Left cardiac atrium (tissue), 4 donors: ENCODE results near the gene SPDEF. TPM values are rescaled to one million over a fixed set of nuclear protein-coding genes. Genes with fewer than 3 reads are reported as not detected.

Source experiments
- ATAC-seq, 2 donors: fragments of 200-7000 bp; cut with Tn5 transposase; one replicate each; pipeline ENCODE4 v1.9.1; 2020; ENCODE audit warnings: mild to moderate bottlenecking in 2 of 2, moderate library complexity in 2 of 2
- DNase-seq: peaks from one replicate; pipeline ENCODE4 v3.0.0-alpha.2; 2020
- intact Hi-C, 2 donors: fragments of 100-400 bp; cut with DNase I; formaldehyde crosslinking; loops; one replicate each; pipeline versions ENCODE4 v1.14.1 to v1.15.1; 2022 to 2023
- total RNA-seq, 2 donors: library from RNA; stranded (reverse); fragmentation: NEBNext Ultra II Directional; extraction: Animal tissue kit (Norgen Biotek cat#: 25700); gene quantifications; one replicate each; pipeline ENCODE4 v1.2.1, GENCODE V29; 2021
- donor health status: DM: no; HTN: yes; CAD: no.
- donor health status: DM: no; HTN: yes; CAD: no; lungs with severe emphysema.
- donor health status: DM: yes; HTN: yes; CAD: no.
- donor health status: Dilated cardiomyopathy.

Gene SPDEF
- total RNA-seq, 2 donors from 2014 or later: 0.16 TPM; not detected in 1

DNA sequence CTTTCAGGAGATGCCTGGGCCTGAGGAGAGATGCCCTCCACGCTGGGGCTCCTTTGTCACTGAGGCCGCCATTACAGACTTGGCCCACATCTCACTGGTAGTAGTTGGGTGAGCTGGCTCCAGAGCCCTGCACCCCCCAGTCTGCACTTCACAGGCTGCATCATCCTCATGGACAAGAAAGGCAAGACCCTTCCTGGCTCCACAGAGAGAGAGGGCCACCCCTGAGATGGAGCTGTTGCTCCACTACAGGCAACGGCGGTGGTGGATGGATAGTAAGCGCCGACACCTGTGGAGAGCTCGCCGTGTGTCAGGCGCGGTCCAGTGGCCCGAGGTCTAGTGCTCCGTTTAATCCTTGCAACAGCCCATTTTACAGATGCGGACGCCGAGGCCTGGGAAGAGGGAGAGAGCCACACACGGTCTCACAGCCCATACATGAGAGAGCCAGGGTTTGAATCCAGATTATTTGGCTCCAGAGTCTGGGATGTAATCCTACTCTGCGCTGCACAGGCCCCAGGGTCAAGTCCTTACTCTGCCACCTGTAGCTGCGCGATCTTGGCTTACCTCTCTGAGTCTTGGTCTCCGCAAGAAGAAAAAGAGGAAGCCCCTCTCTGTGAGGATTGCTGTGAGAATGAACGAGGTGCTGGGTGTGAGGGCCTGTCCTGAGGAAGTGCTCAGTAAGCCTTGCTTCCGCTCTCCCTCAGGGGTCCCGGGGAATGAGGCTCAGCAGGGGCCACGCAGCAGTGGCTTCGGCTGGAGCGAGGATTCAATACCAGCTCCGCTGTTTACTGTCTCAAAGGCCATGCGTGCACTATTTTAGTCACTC lies 34.5 kb downstream of the SPDEF start:
- ATAC-seq (no peak), DNase-seq (peak; percentile 5)
- intact Hi-C loops: no loop called here

DNA sequence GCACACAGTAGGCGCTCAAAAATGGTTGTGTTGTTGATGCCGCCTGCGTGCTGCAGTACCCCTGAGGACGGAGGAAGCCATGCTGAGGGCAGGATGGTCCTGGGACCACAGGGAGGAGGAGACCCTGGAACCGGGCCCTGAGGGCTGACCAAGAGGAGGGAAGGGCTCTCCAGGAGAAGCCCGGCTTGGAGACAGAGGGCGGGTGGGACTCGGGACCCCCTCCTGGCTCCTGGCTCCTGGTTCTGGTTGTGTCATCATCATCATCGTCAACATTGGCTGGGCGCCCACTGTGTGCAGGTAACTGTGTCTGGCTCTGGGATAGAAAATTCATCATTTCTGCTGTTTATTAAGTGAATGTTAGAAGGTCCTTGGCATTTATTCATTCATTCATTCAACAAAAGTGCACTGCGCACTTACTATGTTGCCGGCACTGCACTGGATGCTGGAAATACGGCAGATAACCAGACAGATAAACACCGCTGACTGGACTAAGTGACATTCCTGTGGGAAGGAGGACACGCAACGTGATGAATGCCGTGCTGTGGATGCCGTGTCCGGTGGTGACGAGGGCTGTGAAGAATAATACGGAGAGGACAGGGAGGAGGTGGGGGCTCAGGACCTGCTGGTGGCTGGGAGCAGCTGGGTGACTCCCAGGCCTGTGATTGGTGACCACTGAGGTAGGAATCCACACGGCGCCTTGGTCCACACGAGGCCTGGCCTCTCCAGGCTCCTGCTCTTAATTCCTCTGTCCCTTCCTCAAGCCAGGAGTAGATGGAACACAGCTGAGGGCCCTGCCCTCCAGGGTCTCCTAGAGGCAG lies 35.3 kb downstream of the SPDEF start:
- peak; percentile 21 for DNase-seq
- intact Hi-C loops: no loop called here
- ATAC-seq: no peak

DNA sequence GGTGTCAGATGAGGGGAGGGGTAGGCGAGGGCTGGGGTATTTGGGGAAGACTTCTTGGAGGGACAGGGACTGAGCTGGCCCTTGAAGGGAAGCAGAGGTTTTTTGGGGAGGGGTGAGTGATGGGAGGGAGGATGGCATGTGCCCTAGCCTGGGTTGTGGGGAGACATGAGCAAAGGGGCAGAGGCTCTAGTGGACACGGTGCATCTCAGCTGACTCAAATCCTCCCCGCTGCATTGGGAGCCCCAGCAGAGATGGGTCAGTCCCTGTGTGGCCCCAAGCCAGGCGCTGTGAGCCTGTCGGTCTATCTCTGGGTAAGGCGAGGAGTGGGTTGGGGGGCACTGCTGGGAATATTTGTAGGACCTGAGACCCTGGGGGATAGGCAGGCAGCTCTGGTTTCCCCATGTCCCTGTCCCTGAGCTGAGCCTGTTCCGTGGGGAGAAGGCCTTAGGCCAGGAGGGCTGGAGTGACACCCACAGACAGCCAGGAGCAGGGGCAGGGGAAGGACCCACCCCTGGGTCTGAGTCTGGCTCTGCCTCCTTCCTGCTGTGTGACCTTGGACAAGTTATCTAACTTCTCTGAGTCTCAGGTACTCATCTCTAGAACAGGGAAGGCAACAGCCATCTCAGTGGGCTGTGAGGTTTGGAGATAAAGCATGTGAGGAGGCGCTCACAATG lies 36.0 kb downstream of the SPDEF start:
- DNase-seq (peak; percentile 12), ATAC-seq (no peak)
- intact Hi-C loops: no loop called here

DNA sequence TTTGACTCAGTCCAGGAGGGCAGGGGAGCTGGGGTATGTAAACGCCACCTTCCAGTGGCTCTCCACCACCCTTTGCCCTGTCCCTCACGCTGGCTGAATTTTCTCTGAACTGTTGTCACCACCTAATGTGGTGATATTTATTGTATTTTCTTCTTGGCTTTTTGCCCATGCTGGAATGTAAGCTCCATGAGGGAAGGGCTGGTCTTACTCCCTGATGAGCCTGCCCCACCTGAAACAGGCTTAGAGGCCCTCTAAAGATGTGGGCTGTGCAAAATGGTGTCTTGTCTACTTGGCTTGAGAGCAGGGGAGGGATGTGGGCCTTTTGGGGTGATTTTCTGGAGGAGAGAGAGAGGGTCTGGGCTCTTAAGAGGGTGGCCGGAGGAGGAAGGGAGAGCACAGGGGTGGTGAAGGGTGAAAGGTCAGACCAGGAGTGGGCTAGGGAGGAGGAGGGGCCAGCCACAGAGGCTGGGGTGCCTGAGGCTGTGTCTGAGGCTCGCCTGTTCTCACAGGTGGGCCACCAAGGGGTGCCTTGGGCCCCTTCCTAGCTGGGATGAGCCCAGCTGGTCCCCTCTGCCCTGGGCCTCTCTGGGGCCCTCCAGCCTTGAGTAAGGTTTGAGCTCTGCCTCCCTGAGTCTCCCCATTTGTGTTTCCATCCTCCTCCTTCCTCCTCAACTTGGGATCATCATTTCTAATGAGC lies 37.3 kb downstream of the SPDEF start:
- intact Hi-C loops: no loop called here
- DNase-seq (peak; percentile 12), ATAC-seq (no peak)

DNA sequence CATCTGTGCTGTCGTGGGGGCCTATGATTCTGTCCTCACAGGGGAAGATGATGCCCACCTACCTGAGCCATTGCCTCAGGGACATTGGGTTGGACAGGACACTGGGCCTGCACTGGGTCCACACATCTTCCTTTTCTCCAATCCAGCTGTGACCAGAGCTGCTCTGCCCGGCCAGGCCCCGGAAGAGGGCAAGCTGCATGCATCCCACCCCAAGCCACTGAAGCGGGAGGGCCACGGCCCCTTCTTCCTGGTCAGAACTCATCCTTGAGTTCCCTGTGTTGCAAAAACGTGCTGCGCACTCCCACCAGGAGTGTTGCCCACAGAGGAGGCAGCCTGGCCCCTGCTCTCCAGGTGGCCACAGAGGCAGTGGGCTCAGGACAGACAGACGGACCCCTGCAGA lies 38.2 kb downstream of the SPDEF start:
- no peak for ATAC-seq
- intact Hi-C loops: no loop called here

DNA sequence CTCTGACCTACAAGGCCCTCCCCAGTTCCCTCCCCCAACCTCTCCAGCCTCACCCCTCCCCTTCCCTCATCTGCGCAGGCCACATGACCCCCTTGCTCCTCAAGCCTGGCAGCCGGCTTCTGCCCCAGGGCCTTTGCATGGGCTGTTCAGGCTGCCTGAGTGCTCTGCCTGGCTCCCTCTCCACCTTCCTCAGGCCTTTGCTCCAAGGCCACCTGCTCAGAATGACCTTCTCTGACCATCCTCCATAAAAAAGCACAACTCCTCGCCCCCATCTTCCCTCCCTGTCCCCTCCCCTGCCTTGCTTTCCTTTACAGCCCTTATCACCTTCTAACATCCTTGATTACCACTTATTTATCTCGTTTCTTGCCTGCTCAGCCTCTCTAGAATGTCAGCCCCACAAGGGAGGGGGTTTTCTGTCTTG lies 38.7 kb downstream of the SPDEF start:
- intact Hi-C loops: no loop called here
- ATAC-seq (no peak), DNase-seq (peak; percentile 3)

More for the DNA sequence above, 38.2 kb downstream of the SPDEF start:
- peak; percentile 9 for DNase-seq

DNA sequence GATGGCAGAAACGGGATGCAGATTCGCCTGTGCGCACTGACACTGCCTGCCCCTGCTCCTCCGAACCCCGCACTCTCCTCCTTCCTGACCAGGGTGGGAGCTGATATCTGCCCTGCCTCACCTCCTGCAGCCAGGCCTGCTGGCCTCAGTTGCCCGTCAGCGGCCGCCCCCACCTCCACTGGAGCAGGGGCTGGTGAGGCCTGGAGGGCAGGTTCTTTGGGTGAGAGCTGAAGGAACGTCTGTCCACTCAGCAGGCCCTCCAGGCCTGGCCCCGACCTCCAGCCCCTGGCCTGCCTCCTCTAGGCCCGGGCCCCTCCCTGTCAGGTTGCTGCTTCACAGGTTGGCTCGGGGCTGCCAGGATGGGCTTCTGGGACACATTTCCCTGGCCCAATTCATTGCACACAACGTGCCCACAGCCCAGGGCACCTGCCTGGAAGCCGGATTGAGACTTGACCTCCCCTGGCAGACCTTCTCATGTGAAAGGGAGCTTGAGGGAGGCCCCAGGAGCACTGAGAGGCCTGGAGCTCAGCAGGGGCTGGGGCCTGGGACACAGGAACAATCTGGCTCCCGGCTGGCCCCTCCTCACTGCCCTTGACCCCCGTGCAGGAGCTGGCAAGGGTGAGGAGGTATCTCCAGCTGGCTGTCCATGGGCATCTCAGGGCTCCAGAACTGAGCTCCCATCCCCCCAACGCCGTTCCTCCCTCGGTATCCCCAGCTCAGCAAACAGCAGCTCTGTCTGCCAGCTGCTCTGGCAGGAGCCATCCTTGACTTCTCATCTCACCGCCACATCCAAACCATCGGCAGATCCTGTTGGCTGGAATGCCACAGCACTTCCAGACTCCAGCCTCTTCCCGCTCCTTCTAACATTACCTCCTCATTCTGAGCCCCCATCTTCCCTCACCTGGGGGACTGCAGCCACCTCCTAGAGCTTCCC lies 39.5 kb downstream of the SPDEF start:
- DNase-seq (peak; percentile 15), ATAC-seq (no peak)
- intact Hi-C loops: no loop called here

DNA sequence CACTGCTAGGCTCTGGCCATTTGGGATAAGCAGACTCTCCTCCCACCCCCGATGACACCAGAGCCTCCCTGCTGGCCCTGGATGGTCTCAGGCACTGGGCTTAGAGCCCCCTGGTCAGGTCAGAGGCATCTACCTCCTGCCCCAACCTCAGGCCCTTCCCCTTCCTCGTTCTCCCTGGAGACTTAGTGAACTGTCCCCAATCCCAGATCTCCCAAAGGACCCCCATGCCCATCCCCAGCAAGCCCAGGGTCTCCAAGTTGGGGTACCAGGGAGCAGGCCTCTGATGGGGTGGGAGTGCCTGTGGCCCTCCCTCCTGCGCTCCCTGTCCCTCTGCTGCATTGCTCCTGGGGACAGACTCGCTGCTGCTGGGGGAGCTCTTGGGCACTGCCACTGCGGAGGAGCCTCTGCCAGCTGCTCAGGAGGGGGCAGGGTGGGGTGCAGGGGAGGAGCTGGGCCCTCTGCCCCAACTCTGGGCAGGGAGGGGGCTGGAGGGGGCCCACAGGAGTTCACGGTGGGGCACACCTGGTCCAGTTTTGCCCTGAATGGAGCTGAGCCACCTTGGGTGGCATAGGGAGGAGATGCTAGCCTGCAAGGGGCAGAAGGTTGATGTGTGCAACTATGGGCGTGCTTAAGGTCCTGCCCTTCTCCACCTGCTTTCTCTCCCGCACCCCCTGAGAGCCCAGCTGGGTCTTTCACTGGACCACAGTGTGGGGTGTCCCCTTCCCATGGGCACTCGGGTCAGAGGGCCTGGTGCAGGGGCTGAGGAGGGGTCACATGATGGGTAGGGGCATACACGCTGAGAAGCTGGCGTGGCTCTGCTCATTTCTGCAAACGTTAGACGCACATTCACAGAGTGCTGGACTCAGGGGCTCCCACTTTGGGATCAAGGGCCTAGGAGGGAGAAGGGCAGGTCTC lies 40.4 kb downstream of the SPDEF start:
- ATAC-seq (no peak), DNase-seq (no peak)
- intact Hi-C loops: no loop called here

DNA sequence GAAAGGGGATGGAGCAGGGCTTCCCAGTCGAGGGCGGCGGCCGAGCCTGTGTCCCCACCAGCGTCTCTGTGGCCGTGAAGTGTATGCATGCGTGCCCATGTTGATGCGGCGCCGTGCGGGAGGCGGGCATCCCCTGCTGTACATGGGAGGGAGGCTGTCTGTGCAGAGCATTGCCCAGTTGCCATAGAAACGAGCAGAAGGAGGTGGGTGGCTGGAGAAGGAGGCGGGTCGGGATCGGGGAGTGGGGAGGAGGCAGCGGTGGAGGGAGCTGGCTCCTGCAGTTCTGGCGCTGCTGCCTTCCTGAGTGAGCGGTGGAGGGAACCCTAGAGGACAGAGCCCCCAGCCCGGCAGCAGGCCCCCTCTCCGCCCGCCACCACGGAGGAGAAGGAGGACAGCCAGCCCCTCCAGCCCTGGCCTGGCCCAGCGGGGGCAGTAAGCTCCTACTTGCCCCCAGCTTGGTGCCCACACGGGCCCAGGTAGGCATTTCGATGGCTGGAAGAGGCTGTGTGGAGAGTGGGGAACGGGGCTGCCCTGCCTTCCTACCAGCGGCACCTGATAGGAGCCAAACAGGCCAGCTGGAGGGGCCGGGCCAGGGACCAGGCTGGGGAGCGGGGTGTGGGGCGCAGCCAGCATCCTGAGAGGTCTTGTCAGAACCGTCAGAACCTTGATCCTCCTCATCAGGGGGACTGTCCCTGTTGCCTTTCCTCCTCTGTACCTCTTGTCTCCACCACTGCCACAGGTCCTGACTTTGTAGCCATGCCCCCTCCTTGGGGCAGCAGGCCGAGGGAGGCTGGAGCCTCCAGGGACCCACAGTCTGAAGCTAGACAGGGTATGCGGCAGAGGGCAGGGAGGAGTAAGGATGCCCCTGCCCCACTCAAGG lies 41.3 kb downstream of the SPDEF start:
- ATAC-seq (peak; percentile 44 to 57), DNase-seq (peak; percentile 19)
- intact Hi-C loops: no loop called here

DNA sequence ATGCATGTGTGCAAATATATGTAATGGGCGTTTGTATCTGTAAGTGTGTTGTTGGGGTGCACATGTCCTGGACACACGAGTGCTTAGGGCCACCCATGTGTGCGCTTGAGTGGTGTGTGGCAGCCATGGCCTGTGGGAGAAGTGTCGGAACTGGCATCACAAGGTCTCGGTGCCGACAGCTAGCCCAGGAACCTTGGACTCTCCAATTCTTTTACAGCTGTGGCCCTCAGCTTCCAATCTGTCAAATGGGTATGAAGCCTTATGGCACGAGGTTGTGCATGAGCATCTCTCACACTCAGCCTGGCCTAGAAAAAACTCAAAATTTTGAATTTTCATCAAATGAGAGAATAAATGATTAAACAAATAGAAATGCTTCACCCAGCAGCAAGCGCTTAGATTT lies 42.0 kb downstream of the SPDEF start:
- no peak for ATAC-seq
- no peak for DNase-seq
- intact Hi-C loops: no loop called here

DNA sequence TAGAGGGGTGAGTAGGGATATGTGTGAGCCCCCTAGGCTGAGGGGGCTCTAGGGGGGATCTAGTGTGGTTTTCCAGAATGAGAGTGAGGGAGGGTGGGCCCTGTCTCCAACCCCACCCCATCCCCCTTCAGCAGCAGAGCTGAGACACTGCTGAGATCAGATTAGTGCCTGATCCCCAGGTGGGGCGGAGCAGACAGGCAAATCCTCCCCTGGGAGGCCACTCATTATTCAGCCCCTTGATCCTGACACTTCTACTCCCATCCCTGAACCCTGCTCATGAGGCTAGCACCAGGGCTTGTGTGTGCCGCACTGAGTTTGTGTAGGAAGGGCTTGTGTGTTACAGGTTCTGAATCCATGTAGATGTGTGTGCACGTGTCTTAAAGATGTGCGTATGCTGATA lies 42.5 kb downstream of the SPDEF start:
- no peak for DNase-seq
- no peak for ATAC-seq
- intact Hi-C loops: no loop called here

DNA sequence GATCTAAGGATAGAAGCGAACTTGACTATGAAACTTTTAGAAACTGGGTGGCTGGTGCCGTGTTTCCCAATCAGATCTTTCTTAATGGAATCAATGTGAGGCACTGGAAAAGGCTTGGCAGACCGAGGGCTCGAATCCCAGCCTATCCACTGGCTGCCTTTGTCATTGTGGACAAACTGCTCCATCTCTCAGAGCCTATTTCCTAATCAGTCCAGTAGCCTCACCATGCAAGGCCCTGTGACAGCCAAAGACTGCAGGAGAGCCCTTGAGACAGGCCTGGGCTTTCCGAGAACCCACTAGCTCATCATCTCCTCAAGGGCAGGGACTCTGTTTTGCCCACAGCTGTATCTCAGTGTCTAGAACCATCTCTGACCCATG lies 43.4 kb downstream of the SPDEF start:
- intact Hi-C loops: no loop called here
- ATAC-seq: no peak
- DNase-seq: no peak

DNA sequence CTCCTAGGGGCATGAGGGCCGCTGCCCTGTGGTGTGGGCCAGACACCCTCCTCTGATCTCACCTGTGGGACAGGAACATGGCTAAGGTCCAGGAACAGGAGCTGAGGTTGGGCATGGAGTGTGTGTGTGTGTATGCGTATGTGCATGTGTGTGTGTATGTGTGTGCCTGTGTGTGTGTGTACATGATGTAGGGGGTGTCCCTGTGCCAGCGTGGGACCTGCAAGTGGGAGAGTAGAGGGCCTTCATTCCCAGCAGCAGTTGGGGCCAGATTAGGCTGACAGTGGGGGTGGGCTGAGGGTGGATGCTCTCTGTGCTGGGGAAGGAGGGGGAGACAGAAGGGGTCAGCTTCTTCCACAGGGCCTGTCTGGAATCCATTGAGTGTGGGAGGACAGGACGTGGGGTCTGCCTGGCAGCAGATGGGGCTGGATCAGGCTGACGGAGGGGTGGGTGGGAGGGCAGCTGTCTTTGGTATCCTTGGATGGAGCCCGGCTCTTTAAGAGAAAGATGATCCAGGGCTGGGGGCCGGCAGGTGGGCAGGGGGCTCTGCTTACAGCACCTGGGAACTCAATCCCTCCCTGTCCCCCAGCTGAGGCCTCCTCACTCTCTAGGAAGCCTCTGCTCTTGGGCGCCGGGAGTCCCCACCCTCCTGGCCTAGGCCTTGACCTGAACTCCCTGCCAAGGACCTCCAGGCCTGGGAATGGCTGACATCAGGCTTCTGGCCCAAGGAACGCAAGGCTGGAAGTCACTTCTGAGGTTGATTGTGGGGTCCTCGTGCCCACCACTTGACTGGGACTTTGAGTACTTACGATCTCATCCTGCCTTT lies 44.0 kb downstream of the SPDEF start:
- ATAC-seq: no peak
- intact Hi-C loops: no loop called here

DNA sequence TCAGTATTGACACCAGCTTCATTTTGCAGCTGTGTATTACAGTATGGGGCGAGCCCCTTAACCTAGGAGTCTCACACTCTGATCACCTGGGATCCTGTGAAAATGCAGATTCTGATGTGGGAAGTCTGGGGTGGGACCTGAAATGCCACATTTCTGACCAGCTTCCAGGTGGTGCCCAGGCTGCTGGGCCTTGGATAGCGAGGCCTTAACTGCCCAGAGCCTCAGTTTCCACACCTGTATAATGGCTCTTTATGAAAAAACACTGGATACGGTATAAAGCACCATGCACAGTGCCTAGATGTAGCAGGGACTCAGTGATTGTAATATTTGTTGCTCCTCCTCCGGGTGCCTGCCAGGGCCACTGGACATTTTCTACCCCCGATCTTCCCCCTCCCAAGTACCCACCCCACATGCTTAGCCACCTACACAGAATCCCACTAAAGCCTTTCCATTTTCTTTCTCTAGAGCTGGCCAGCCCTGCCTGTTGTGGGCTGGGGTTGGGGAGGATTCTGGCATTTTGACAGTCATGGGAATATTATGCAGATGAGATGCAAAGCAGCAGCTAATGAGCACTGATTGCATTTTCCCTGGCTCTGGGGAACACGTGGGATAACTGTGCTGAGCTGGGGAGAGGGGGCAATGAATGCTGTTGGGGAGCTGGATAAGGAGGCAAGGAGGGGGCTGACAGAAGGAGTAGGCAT lies 44.8 kb downstream of the SPDEF start:
- DNase-seq (no peak), ATAC-seq (no peak)
- intact Hi-C loops: no loop called here

More for the DNA sequence above, 44.0 kb downstream of the SPDEF start:
- DNase-seq: no peak

DNA sequence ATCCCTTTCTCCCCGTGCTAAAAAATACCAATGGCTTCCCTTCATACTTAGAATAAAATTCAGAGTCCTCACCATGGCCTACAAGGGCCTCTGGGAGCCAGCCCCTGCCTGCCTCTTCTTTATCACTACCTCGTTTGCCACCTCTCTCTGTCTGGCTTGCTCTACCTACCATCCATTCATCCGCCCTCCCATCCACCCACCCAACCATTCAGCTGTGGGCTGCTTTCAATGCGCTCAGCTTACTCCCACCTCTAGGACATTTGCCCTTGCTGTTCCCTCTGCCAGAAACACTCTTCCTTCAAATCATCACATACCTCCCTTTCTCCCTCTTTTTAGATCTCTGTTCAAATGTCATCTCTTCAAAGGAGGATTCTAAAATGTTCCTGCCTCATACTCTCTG lies 45.8 kb downstream of the SPDEF start:
- intact Hi-C loops: no loop called here
- ATAC-seq (no peak), DNase-seq (no peak)
